NCI-H1694 (cell line): ENCODE results near the gene ZBTB46.

Experiments
- DNase-seq: peaks from one replicate; lab custom pipeline; 2025; lab: John Stamatoyannopoulos, UW

The ZBTB46 gene

GRCh38 chr20:63836458-63837344 is 5.6 kb upstream of the ZBTB46 start:
- no peak for DNase-seq

- DNase-seq, result peak; percentile 87
Measured at GRCh38 chr20:63835021-63835858, 4.2 kb upstream of the ZBTB46 start.

- no peak for DNase-seq
Measured at GRCh38 chr20:63834491-63834880, 3.4 kb upstream of the ZBTB46 start.

GRCh38 chr20:63833776-63834490 is 2.9 kb upstream of the ZBTB46 start:
- DNase-seq, result no peak

GRCh38 chr20:63831993-63832686 is 1.1 kb upstream of the ZBTB46 start:
- no peak for DNase-seq

GRCh38 chr20:63831646-63831992 is 555 bp upstream of the ZBTB46 start:
- no peak for DNase-seq

- DNase-seq, result no peak
Measured at GRCh38 chr20:63829945-63830835, 874 bp downstream of the ZBTB46 start.

- DNase-seq, result no peak
Measured at GRCh38 chr20:63829603-63829944, 1.5 kb downstream of the ZBTB46 start.

GRCh38 chr20:63828951-63829350 is 2.1 kb downstream of the ZBTB46 start:
- DNase-seq, result no peak

- no peak for DNase-seq
Measured at GRCh38 chr20:63828545-63828944, 2.5 kb downstream of the ZBTB46 start.

- no peak for DNase-seq
Measured at GRCh38 chr20:63828124-63828523, 2.9 kb downstream of the ZBTB46 start.

GRCh38 chr20:63826753-63827152 is 4.3 kb downstream of the ZBTB46 start:
- no peak for DNase-seq

- DNase-seq, result no peak
Measured at GRCh38 chr20:63825331-63826118, 5.5 kb downstream of the ZBTB46 start.

- DNase-seq, result no peak
Measured at GRCh38 chr20:63823691-63824311, 7.3 kb downstream of the ZBTB46 start.

GRCh38 chr20:63822276-63822696 is 8.8 kb downstream of the ZBTB46 start:
- no peak for DNase-seq

- no peak for DNase-seq
Measured at GRCh38 chr20:63821811-63822210, 9.3 kb downstream of the ZBTB46 start.

- no peak for DNase-seq
Measured at GRCh38 chr20:63819224-63819921, 11.7 kb downstream of the ZBTB46 start.

GRCh38 chr20:63815615-63816253 is 15.3 kb downstream of the ZBTB46 start:
- no peak for DNase-seq
